GM13976 (cell line): ENCODE results near the gene MORC3.
"Not testable (repeated sequence)": the region's sequence is repeated elsewhere in the genome, so short reads cannot be mapped to it uniquely, and the experiment has no call there.

Source experiments
- DNase-seq: peaks from one replicate; pipeline ENCODE4 v3.0.0; 2012; ENCODE audit warnings: low spot score
- CTCF ChIP-seq: IDR thresholded peaks from 2 replicates; pipeline ENCODE4 v1.5.1; 2012; ENCODE audit warnings: borderline replicate concordance, mild to moderate bottlenecking; ENCODE audit not compliant: insufficient read depth; ENCODE audit errors: extremely low read depth, missing control alignments, control extremely low read depth
- in situ Hi-C: fragments of 300-500 bp; cut with MboI; formaldehyde crosslinking; loops from one replicate; pipeline ENCODE4 v1.12.0; 2022; ENCODE audit warnings: low sequenced_read_pairs, mixed read lengths, inconsistent platforms; ENCODE audit not compliant: unreplicated experiment

The MORC3 gene, protein sequence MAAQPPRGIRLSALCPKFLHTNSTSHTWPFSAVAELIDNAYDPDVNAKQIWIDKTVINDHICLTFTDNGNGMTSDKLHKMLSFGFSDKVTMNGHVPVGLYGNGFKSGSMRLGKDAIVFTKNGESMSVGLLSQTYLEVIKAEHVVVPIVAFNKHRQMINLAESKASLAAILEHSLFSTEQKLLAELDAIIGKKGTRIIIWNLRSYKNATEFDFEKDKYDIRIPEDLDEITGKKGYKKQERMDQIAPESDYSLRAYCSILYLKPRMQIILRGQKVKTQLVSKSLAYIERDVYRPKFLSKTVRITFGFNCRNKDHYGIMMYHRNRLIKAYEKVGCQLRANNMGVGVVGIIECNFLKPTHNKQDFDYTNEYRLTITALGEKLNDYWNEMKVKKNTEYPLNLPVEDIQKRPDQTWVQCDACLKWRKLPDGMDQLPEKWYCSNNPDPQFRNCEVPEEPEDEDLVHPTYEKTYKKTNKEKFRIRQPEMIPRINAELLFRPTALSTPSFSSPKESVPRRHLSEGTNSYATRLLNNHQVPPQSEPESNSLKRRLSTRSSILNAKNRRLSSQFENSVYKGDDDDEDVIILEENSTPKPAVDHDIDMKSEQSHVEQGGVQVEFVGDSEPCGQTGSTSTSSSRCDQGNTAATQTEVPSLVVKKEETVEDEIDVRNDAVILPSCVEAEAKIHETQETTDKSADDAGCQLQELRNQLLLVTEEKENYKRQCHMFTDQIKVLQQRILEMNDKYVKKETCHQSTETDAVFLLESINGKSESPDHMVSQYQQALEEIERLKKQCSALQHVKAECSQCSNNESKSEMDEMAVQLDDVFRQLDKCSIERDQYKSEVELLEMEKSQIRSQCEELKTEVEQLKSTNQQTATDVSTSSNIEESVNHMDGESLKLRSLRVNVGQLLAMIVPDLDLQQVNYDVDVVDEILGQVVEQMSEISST

GRCh38 chr21:36319767-36320420, at the start of gene MORC3:
Gene MORC3, plus strand, starts transcription at chr21:36320197. Its CDS starts 68 bp downstream, at chr21:36320265.
- no peak for TF ChIP-seq CTCF
- peak; percentile 98 for DNase-seq
- in situ Hi-C loops: no loop called here

GRCh38 chr21:36270786-36271695, 49.0 kb upstream of the MORC3 start:
- DNase-seq, in situ Hi-C loops: not testable (repeated sequence)

- in situ Hi-C loops: no loop called here
- TF ChIP-seq CTCF: no peak
- no peak for DNase-seq
Observed at GRCh38 chr21:36274128-36274527, 45.9 kb upstream of the MORC3 start.

DNA sequence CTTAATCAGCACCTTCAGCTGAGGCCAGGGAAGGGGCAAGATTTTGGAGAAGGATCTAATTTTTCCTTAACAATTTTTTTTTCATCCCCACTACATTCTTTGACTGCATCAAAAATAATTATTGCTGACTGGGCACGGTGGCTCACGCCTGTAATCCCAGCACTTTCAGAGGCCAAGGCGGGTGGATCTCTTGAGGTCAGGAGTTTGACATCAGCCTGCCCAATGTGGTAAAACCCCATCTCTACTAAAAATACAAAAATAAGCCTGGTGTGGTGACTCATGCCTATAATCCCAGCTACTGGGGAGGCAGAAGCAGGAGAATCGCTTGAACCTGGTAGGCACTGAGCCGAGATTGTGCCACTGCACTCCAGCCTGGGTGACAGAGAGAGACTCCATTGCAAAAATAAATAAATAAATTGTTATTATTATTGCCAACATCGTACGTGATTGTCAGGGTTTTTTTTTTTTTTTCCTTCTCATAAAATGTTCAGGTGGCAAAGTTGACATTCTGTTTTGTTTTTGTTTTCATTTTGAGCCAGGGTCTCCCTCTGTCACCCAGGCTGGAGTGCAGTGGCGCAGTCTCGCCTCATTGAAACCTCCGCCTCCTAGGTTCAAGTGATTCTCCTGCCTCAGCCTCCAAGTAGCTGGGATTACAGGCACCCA, 37.3 kb upstream of the MORC3 start:
- DNase-seq: no peak
- in situ Hi-C loops: no loop called here
- TF ChIP-seq CTCF: no peak

DNA sequence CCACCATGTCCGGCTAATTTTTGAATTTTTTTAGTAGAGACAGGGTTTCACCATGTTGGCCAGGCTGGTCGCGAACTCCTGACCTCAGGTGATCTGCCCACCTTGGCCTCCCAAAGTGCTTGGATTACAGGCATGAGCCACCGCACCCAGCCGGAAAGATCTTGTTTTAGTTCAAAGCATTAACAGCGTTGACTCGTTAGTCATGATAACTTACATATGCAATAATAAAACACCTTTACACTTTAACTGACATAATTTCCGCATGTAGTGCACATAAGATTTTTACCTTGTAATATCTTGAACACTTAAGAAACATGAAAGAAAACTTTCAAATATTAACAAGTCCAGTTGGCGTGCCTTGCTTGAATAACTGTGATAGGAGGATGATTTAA, 36.8 kb upstream of the MORC3 start:
- in situ Hi-C loops, DNase-seq: not testable (repeated sequence)

DNA sequence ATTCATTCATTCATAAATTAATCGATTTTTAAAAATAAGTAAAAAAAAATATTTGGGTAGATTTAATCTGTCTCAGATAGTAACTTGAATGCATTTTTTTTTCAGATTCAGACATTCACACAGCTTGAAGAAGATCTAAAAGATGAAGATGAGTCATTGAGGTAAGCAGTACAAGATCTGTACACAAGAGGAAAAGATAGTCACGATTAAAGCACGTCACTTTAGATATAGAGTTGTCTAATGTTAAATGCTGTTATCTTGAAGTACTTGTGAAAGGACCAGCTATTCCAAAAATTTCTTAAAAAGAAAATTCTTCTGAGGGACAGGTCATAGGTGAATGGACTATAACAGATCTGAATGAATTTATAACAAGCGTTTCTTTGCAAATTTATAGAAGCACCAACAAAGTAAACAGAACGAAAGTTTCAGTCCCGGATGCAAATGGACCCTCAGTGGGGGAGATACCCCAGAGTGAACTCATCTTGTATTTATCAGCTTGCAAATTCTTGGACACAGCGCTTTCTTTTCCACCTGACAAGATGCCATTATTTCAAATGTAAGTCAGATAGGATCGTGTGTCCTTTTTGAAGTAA, 31.2 kb upstream of the MORC3 start:
- TF ChIP-seq CTCF: no peak
- in situ Hi-C loops: no loop called here
- DNase-seq: no peak
